ENCODE measurements around the gene GLT8D1.

DNA sequence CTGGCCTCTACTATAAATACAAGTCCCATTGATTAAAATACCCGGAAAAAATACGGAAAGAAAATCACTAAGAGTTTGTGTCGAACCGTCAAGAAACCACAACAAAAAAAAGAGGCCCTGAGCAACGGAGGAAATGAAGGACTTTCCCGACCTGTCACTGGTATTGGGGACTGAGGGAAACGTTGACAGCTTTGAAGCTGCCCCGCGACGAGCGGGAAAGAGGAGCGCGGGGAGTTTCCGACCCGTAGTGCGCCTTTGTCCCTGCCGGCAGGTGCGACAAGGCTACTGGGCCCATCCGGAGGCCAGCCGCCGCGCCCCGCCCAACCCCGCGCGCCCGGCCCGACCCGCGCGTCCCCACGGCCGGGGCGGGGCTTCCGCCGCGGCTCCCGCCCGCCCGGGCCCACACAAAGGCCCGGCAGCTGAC lies 20.3 kb downstream of the GLT8D1 start:
- TF ChIP-seq CTCF (IDR thresholded peaks at IDR 0.05; ENCODE audit: insufficient read depth, low read length, poor library complexity, severe bottlenecking) (no peak), EZH2phosphoT487 (conservative IDR thresholded peaks at IDR 0.05; ENCODE audit: low read length) (no peak)

Measured in SU-DHL-6 (cell line).